SIG-M5 treated with dmso at 0.1 percent for 504 hours (cell line): ENCODE data around the gene SASH3.

Experiments
- DNase-seq: peaks from one replicate; lab custom pipeline; 2025; ENCODE audit not compliant: unreplicated experiment; lab: John Stamatoyannopoulos, UW

SASH3 gene

GRCh38 chrX:129808158-129808828 lies 28.5 kb downstream of the SASH3 start:
- peak; percentile 59 for DNase-seq

GRCh38 chrX:129808829-129809796 lies 29.4 kb downstream of the SASH3 start:
- DNase-seq: peak; percentile 36

GRCh38 chrX:129813662-129814368 lies 34.1 kb downstream of the SASH3 start:
- DNase-seq: no peak

- DNase-seq: no peak
Measured at GRCh38 chrX:129818123-129818522, 38.4 kb downstream of the SASH3 start.

- peak; percentile 22 for DNase-seq
Measured at GRCh38 chrX:129823115-129823514, 43.4 kb downstream of the SASH3 start.

GRCh38 chrX:129823522-129823921 lies 43.8 kb downstream of the SASH3 start:
- DNase-seq: no peak

GRCh38 chrX:129824620-129825019 lies 44.9 kb downstream of the SASH3 start:
- no peak for DNase-seq

- DNase-seq: no peak
Measured at GRCh38 chrX:129825746-129826505, 46.2 kb downstream of the SASH3 start.

- DNase-seq: no peak
Measured at GRCh38 chrX:129830494-129830893, 50.7 kb downstream of the SASH3 start.

GRCh38 chrX:129831091-129831885 lies 51.5 kb downstream of the SASH3 start:
- no peak for DNase-seq

GRCh38 chrX:129833153-129833990 lies 53.6 kb downstream of the SASH3 start:
- no peak for DNase-seq

GRCh38 chrX:129836827-129837226 lies 57.1 kb downstream of the SASH3 start:
- DNase-seq: no peak

- DNase-seq: no peak
Measured at GRCh38 chrX:129840344-129840743, 60.6 kb downstream of the SASH3 start.

- no peak for DNase-seq
Measured at GRCh38 chrX:129842510-129843208, 62.9 kb downstream of the SASH3 start.

GRCh38 chrX:129843209-129843458 lies 63.4 kb downstream of the SASH3 start:
- DNase-seq: no peak

- peak; percentile 82 for DNase-seq
Measured at GRCh38 chrX:129843459-129844306, 63.9 kb downstream of the SASH3 start, which contains the start of gene ZDHHC9. Gene ZDHHC9, minus strand, starts transcription at chrX:129843886. Its CDS starts 1,941 bp downstream, at chrX:129841945.
